Spleen (tissue), 11 donors: ENCODE measurements around the gene NPAS2. TPM values are rescaled to one million over a fixed set of nuclear protein-coding genes. Genes with fewer than 3 reads are reported as not detected.
A peak's percentile ranks its signal among the peaks of the same experiment; 100 is the strongest.

Source experiments
- DNase-seq: peaks from one replicate; pipeline ENCODE4 v3.0.0-alpha.2; 2020
- H3K27ac ChIP-seq, 8 donors: fragments of 200-600 bp; sonication (generic) in 7 of 8; 1 replicate in 4 of 8; 2 replicates in 4 of 8; pipeline versions ENCODE4 v1.5.0 to v1.8.0; 2016 to 2021; ENCODE audit warnings: inconsistent platforms in 4 of 8, mild to moderate bottlenecking in 4 of 8, moderate library complexity in 1 of 8
- H3K27me3 ChIP-seq, 7 donors: fragments of 200-600 bp; sonication (generic) in 6 of 7; replicated peaks in 1 of 7; 1 replicate in 4 of 7; 2 replicates in 3 of 7; pipeline versions ENCODE4 v1.5.0 to v1.8.0; 2016 to 2021; ENCODE audit warnings: inconsistent platforms in 3 of 7, mild to moderate bottlenecking in 1 of 7
- H3K36me3 ChIP-seq, 6 donors: fragments of 200-600 bp; sonication (generic) in 5 of 6; 1 replicate in 4 of 6; 2 replicates in 2 of 6; pipeline versions ENCODE4 v1.5.0 to v1.8.0; 2016 to 2021; ENCODE audit warnings: inconsistent platforms in 2 of 6
- H3K4me1 ChIP-seq, 6 donors: fragments of 200-600 bp; sonication (generic) in 5 of 6; 1 replicate in 3 of 6; 2 replicates in 3 of 6; pipeline versions ENCODE4 v1.5.0 to v1.8.0; 2016 to 2021; ENCODE audit warnings: inconsistent platforms in 3 of 6
- H3K4me3 ChIP-seq, 8 donors: fragments of 200-600 bp; sonication (generic) in 7 of 8; 1 replicate in 4 of 8; 2 replicates in 4 of 8; pipeline versions ENCODE4 v1.5.0 to v1.8.0; 2016 to 2021; ENCODE audit warnings: inconsistent platforms in 4 of 8, mild to moderate bottlenecking in 4 of 8, moderate library complexity in 2 of 8
- H3K9me3 ChIP-seq, 8 donors: fragments of 200-600 bp; sonication (generic) in 7 of 8; 1 replicate in 4 of 8; 2 replicates in 4 of 8; pipeline versions ENCODE4 v1.5.0 to v1.8.0; 2016 to 2021; ENCODE audit warnings: inconsistent platforms in 4 of 8
- POLR2A ChIP-seq, 3 donors: fragments of 450-650 bp; IDR thresholded peaks; one replicate each; pipeline ENCODE4 v1.5.1; 2017; ENCODE audit warnings: antibody characterized with exemption in 3 of 3, mild to moderate bottlenecking in 1 of 3
- POLR2AphosphoS5 ChIP-seq, 3 donors: sonication (generic); formaldehyde crosslinking; IDR thresholded peaks; one replicate each; pipeline ENCODE4 v1.5.1; 2017; ENCODE audit warnings: antibody characterized with exemption in 3 of 3
- WGBS, 5 donors: extraction: QIAGEN DNeasy Blood & Tissue Kit in 3 of 5; methylation state at CpG; one replicate each; pipeline versions ENCODE4 v1.1.5 to v1.1.7; 2013 to 2018; 5-methylcytosine and 5-hydroxymethylcytosine counted together
- intact Hi-C: fragments of 100-400 bp; cut with DNase I; formaldehyde crosslinking; loops from one replicate; pipeline ENCODE4 v1.15.0; 2023; ENCODE audit warnings: low total_unique reads
- polyA plus RNA-seq, 3 donors: library from polyadenylated mRNA; stranded (reverse); fragments of 200-250 nt; gene quantifications; one replicate each; pipeline ENCODE4 v1.2.1, GENCODE V29; 2013
- total RNA-seq, 7 donors: library from RNA; depleted of rRNA in 3 of 7; stranded (reverse); fragments of >200 nt in 3 of 7; fragmentation: NEBNext Ultra II Directional in 4 of 7; extraction: Animal tissue kit (Norgen Biotek cat#: 25700) in 4 of 7; gene quantifications; one replicate each; pipeline versions ENCODE4 v1.1.0 to v1.2.1, GENCODE V29; 2016 to 2021
- TF ChIP-seq, protein P1 (sequence below), 11 experiments: fragments of 200-600 bp in 7 of 11; fragments of 450-650 bp in 4 of 11; sonication (generic) in 4 of 11; IDR thresholded peaks in 8 of 11; conservative IDR thresholded peaks in 3 of 11; 1 replicate in 7 of 11; 2 replicates in 4 of 11; pipeline versions ENCODE4 v1.4.0 to v1.8.0; 2016 to 2021; ENCODE audit warnings: antibody characterized with exemption in 11 of 11, inconsistent platforms in 4 of 11, mild to moderate bottlenecking in 1 of 11
- donor health status: healthy with polysubstance abuse.
- donor health status: DM: no; HTN: no; CAD: no; lungs with moderate emphysema.
- donor health status: DM: no; HTN: no; CAD: no.
- donor health status: Bipolar disorder and iron deficiency.
- donor health status: healthy.
- donor health status: DM: no; HTN: no; CAD: no.
- donor health status: DM: yes; HTN: yes; CAD: no.

The NPAS2 gene
- total and polyA plus RNA-seq, 10 donors = 2.4 to 24.1 (median 8.4) TPM

- intact Hi-C loops = no loop called here
- no peak for DNase-seq
- Histone ChIP-seq H3K9me3 (no peaks in the 10 kb centered on the region), H3K36me3 (peaks cover 0 to 97% (median 21%) of the 10 kb centered on the region in 6 donors), H3K27me3 (no peaks in the 10 kb centered on the region), H3K4me1 (no peaks in the 10 kb centered on the region), H3K27ac (no peak overlapping the region), H3K4me3 (no peak overlapping the region)
- WGBS, 5 donors = 92 to 98% (median 94%) methylated on average over 11 to 16 of the region's 16 CpGs
- TF ChIP-seq POLR2AphosphoS5 (IDR thresholded peaks at IDR 0.05) = peak in 2 of 3 donors; percentile 37 to 53
- TF ChIP-seq, protein P1, sequence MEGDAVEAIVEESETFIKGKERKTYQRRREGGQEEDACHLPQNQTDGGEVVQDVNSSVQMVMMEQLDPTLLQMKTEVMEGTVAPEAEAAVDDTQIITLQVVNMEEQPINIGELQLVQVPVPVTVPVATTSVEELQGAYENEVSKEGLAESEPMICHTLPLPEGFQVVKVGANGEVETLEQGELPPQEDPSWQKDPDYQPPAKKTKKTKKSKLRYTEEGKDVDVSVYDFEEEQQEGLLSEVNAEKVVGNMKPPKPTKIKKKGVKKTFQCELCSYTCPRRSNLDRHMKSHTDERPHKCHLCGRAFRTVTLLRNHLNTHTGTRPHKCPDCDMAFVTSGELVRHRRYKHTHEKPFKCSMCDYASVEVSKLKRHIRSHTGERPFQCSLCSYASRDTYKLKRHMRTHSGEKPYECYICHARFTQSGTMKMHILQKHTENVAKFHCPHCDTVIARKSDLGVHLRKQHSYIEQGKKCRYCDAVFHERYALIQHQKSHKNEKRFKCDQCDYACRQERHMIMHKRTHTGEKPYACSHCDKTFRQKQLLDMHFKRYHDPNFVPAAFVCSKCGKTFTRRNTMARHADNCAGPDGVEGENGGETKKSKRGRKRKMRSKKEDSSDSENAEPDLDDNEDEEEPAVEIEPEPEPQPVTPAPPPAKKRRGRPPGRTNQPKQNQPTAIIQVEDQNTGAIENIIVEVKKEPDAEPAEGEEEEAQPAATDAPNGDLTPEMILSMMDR (IDR thresholded peaks at IDR 0.05 in 8 of 11, conservative IDR thresholded peaks at IDR 0.05 in 3 of 11) = no peak
These were observed 202.3 kb downstream of the NPAS2 start for GRCh38 chr2:101022221-101022620.

DNA sequence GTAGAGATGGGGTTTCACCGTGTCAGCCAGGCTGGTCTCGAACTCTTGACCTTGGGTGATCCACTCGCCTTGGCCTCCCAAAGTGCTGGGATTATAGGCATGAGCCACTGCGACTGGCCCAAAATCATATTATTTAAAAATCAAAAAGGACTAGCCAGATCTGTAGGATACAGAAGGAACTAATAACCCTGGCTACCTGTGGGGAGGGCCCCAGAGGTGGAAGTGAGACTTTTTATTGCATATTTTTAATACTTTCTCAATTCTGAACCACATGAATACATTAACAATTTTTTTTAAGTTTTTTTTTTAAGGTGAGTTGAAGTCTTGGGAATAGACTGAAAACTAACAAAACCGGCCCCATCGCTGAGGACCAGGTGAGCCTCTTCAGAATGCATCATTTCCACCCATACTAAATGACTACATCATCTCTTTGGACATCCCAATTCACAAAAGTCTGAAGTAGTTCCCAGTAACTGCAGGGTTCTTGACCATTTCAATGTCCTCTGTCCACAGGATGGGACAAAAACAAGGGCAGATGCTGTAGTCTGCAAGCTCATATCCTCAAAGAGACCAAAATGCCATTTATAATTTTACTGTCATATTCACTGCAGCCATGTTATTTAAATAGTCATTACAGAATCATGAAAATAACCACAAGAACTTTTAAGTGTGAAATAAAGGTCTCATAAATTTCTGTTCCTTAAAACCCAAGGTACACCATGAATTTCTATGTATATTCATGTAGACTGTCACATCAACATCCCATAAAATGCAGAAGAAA lies 203.6 kb downstream of the NPAS2 start:
- Histone ChIP-seq H3K4me3 (no peak overlapping the region), H3K36me3 (peaks cover 0 to 100% (median 19%) of the 10 kb centered on the region in 6 donors), H3K27me3 (no peaks in the 10 kb centered on the region), H3K27ac (no peak overlapping the region), H3K4me1 (no peaks in the 10 kb centered on the region), H3K9me3 (no peaks in the 10 kb centered on the region)
- no peak for TF ChIP-seq POLR2AphosphoS5 (IDR thresholded peaks at IDR 0.05)
- TF ChIP-seq, protein P1 (IDR thresholded peaks at IDR 0.05 in 8 of 11, conservative IDR thresholded peaks at IDR 0.05 in 3 of 11) = no peak
- TF ChIP-seq POLR2A (IDR thresholded peaks at IDR 0.05) = no peak
- no peak for DNase-seq
- intact Hi-C loops = no loop called here
- 90 to 95% (median 93%) methylated on average over 6 of the region's 6 CpGs for WGBS, 5 donors

GRCh38 chr2:101025561-101025960 lies 205.6 kb downstream of the NPAS2 start:
- intact Hi-C loops = no loop called here
- no peak overlapping the region for H3K27ac ChIP-seq
- H3K36me3 ChIP-seq = peaks cover 0 to 100% (median 12%) of the 10 kb centered on the region in 6 donors
- TF ChIP-seq POLR2A (IDR thresholded peaks at IDR 0.05) = no peak
- no peaks in the 10 kb centered on the region for H3K9me3 ChIP-seq
- no peaks in the 10 kb centered on the region for H3K4me1 ChIP-seq
- H3K4me3 ChIP-seq = no peak overlapping the region
- 92 to 97% (median 94%) methylated on average over 6 of the region's 6 CpGs for WGBS, 5 donors
- no peaks in the 10 kb centered on the region for H3K27me3 ChIP-seq
- no peak for DNase-seq

DNA sequence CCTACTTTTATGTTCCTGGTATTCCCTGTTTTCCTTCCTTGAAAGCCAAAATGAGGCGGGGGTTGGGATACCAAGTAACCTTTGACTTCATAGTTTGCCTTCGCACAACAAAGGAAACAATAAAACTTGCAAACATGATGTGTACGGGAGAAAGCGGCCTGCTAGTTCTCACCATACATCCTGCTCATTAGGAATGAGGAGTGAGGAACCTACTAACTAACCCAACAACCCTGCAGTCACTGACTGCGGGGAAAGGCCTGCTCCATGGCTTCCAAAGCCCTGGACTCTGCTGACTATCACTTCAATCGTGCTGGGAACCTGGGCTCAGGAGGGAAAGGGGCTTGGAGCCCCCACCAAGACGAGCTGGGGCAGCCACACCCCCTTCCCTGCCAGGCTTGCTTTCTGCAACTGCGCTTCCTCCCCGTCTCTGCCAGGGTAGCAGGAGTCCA lies 206.3 kb downstream of the NPAS2 start:
- Histone ChIP-seq H3K27ac (no peak overlapping the region), H3K9me3 (no peaks in the 10 kb centered on the region), H3K27me3 (no peaks in the 10 kb centered on the region), H3K4me1 (no peaks in the 10 kb centered on the region), H3K36me3 (peaks cover 0 to 100% (median 6%) of the 10 kb centered on the region in 6 donors), H3K4me3 (no peak overlapping the region)
- TF ChIP-seq POLR2AphosphoS5 (IDR thresholded peaks at IDR 0.05) = no peak
- TF ChIP-seq, protein P1 (IDR thresholded peaks at IDR 0.05 in 8 of 11, conservative IDR thresholded peaks at IDR 0.05 in 3 of 11) = no peak
- no peak for TF ChIP-seq POLR2A (IDR thresholded peaks at IDR 0.05)
- DNase-seq = no peak
- 57 to 69% (median 62%) methylated on average over 9 of the region's 9 CpGs for WGBS, 5 donors
- intact Hi-C loops = no loop called here
